Left ventricle myocardium inferior (tissue), 1 donor: ENCODE measurements around the gene PDE6A. TPM values are rescaled to one million over a fixed set of nuclear protein-coding genes. Genes with fewer than 3 reads are reported as not detected.

Experiments used
- DNase-seq: peaks from one replicate; pipeline ENCODE4 v3.0.0-alpha.2; 2020
- H3K27ac ChIP-seq: fragments of 200-600 bp; replicated peaks from 2 replicates; pipeline ENCODE4 v1.8.0; 2021
- H3K27me3 ChIP-seq: fragments of 200-600 bp; 2 replicates; pipeline ENCODE4 v1.8.0; 2021; ENCODE audit warnings: low read depth
- H3K36me3 ChIP-seq: fragments of 200-600 bp; 2 replicates; pipeline ENCODE4 v1.8.0; 2021
- H3K4me1 ChIP-seq: fragments of 200-600 bp; 2 replicates; pipeline ENCODE4 v1.8.0; 2021
- H3K4me3 ChIP-seq: fragments of 200-600 bp; 2 replicates; pipeline ENCODE4 v1.8.0; 2021; ENCODE audit warnings: mild to moderate bottlenecking, moderate library complexity
- H3K9me3 ChIP-seq: fragments of 200-600 bp; replicated peaks from 2 replicates; pipeline ENCODE4 v1.8.0; 2021
- CTCF ChIP-seq: fragments of 200-600 bp; IDR thresholded peaks from 2 replicates; pipeline ENCODE4 v1.8.0; 2021; ENCODE audit warnings: antibody characterized with exemption, mild to moderate bottlenecking, borderline replicate concordance
- intact Hi-C: fragments of 100-400 bp; cut with micrococcal nuclease; formaldehyde crosslinking; loops from one replicate; pipeline ENCODE4 v1.11.0; 2022
- total RNA-seq: library from RNA; stranded (reverse); fragmentation: NEBNext Ultra II Directional; extraction: Animal tissue kit (Norgen Biotek cat#: 25700); gene quantifications from one replicate; pipeline ENCODE4 v1.2.1, GENCODE V29; 2021
- donor health status: DM: no; HTN: yes; CAD: no; lungs with severe emphysema.

Gene PDE6A
- total RNA-seq, 1 donor from 2014 or later, result 0.22 TPM

- H3K4me3 ChIP-seq, result no peak overlapping the region
- TF ChIP-seq CTCF, result no peak
Observed at GRCh38 chr5:149938279-149938678, 6.3 kb downstream of the PDE6A start.

GRCh38 chr5:149937610-149938009 lies 7.0 kb downstream of the PDE6A start:
- H3K4me1 ChIP-seq, result peaks cover 26% of the 10 kb centered on the region
- peak overlapping the region; percentile 42 for H3K27ac ChIP-seq
- no peak for DNase-seq
- H3K4me3 ChIP-seq, result no peak overlapping the region
- H3K27me3 ChIP-seq, result peaks cover 8% of the 10 kb centered on the region
- intact Hi-C loops, result no loop called here
- H3K9me3 ChIP-seq, result no peaks in the 10 kb centered on the region
- H3K36me3 ChIP-seq, result no peaks in the 10 kb centered on the region
- no peak for TF ChIP-seq CTCF

More at GRCh38 chr5:149938279-149938678, 6.3 kb downstream of the PDE6A start:
- Histone ChIP-seq H3K4me1 (peaks cover 26% of the 10 kb centered on the region), H3K27me3 (peaks cover 4% of the 10 kb centered on the region), H3K36me3 (no peaks in the 10 kb centered on the region), H3K27ac (peak overlapping the region; percentile 42), H3K9me3 (no peaks in the 10 kb centered on the region)
- intact Hi-C loops, result no loop called here
- DNase-seq, result peak; percentile 79

GRCh38 chr5:149936700-149937091 lies 7.9 kb downstream of the PDE6A start:
- Histone ChIP-seq H3K9me3 (no peaks in the 10 kb centered on the region), H3K4me3 (no peak overlapping the region), H3K27me3 (peaks cover 10% of the 10 kb centered on the region), H3K4me1 (peaks cover 26% of the 10 kb centered on the region), H3K27ac (no peak overlapping the region), H3K36me3 (no peaks in the 10 kb centered on the region)
- intact Hi-C loops, result no loop called here
- TF ChIP-seq CTCF, result no peak
- DNase-seq, result no peak

GRCh38 chr5:149936044-149936699 lies 8.4 kb downstream of the PDE6A start:
- intact Hi-C loops, result no loop called here
- H3K27ac ChIP-seq, result no peak overlapping the region

GRCh38 chr5:149935431-149935901 lies 9.1 kb downstream of the PDE6A start:
- H3K27me3 ChIP-seq, result peaks cover 10% of the 10 kb centered on the region
- intact Hi-C loops, result no loop called here
- no peak overlapping the region for H3K27ac ChIP-seq
- H3K9me3 ChIP-seq, result no peaks in the 10 kb centered on the region
- no peak for TF ChIP-seq CTCF
- H3K4me1 ChIP-seq, result peaks cover 26% of the 10 kb centered on the region
- no peak overlapping the region for H3K4me3 ChIP-seq
- no peak for DNase-seq
- no peaks in the 10 kb centered on the region for H3K36me3 ChIP-seq

More at GRCh38 chr5:149936044-149936699, 8.4 kb downstream of the PDE6A start:
- TF ChIP-seq CTCF, result no peak
- Histone ChIP-seq H3K9me3 (no peaks in the 10 kb centered on the region), H3K36me3 (no peaks in the 10 kb centered on the region), H3K27me3 (peaks cover 10% of the 10 kb centered on the region), H3K4me3 (no peak overlapping the region), H3K4me1 (peaks cover 26% of the 10 kb centered on the region)
- no peak for DNase-seq
